Peyer's patch (tissue), 4 donors: ENCODE data around the gene ZFHX3.

Experiments
- CTCF ChIP-seq, 6 experiments: fragments of 450-650 bp in 4 of 6; fragments of 200-600 bp in 2 of 6; sonication (generic) in 1 of 6; IDR thresholded peaks; one replicate each; pipeline ENCODE4 v1.5.1; 2017 to 2019; ENCODE audit warnings: antibody characterized with exemption in 6 of 6, mild to moderate bottlenecking in 3 of 6, moderate library complexity in 1 of 6
- POLR2A ChIP-seq, 2 donors: fragments of 450-650 bp; IDR thresholded peaks; one replicate each; pipeline ENCODE4 v1.5.1; 2017; ENCODE audit warnings: antibody characterized with exemption in 2 of 2, mild to moderate bottlenecking in 2 of 2, moderate library complexity in 2 of 2

- no peak for TF ChIP-seq POLR2A (IDR thresholded peaks at IDR 0.05)
- no peak for TF ChIP-seq CTCF (IDR thresholded peaks at IDR 0.05)
These were observed 207.1 kb downstream of the ZFHX3 start for GRCh38 chr16:72840631-72841381.
